GM23248 (cell line): ENCODE results near the gene CLDN15. TPM values are rescaled to one million over a fixed set of nuclear protein-coding genes. Genes with fewer than 3 reads are reported as not detected.

Experiments used
- DNase-seq: peaks from one replicate; pipeline ENCODE4 v3.0.0-alpha.2; 2015
- H2AFZ ChIP-seq: fragments of 200-600 bp; sonication (generic); 2 replicates; pipeline ENCODE4 v1.6.1; 2016; ENCODE audit warnings: antibody characterized with exemption
- H3F3A ChIP-seq: fragments of 200-600 bp; sonication (generic); 2 replicates; pipeline ENCODE4 v1.6.1; 2016; ENCODE audit warnings: mild to moderate bottlenecking, antibody characterized with exemption, mixed run types; ENCODE audit not compliant: insufficient read depth
- H3K27ac ChIP-seq: fragments of 200-600 bp; sonication (generic); 2 replicates; pipeline ENCODE4 v1.5.1; 2016; ENCODE audit warnings: mild to moderate bottlenecking
- H3K27me3 ChIP-seq: fragments of 200-600 bp; sonication (generic); replicated peaks from 2 replicates; pipeline ENCODE4 v1.6.1; 2016; ENCODE audit warnings: mild to moderate bottlenecking; ENCODE audit not compliant: insufficient read depth
- H3K36me3 ChIP-seq: fragments of 200-600 bp; sonication (generic); 2 replicates; pipeline ENCODE4 v1.6.1; 2016; ENCODE audit warnings: low read depth, mild to moderate bottlenecking
- H3K4me1 ChIP-seq: fragments of 200-600 bp; sonication (generic); 2 replicates; pipeline ENCODE4 v1.6.1; 2016; ENCODE audit warnings: mild to moderate bottlenecking; ENCODE audit not compliant: insufficient read depth
- H3K4me2 ChIP-seq: fragments of 200-600 bp; sonication (generic); one replicate; pipeline ENCODE4 v1.6.1; 2016; ENCODE audit warnings: mild to moderate bottlenecking; ENCODE audit not compliant: unreplicated experiment
- H3K4me3 ChIP-seq: fragments of 200-600 bp; sonication (generic); 2 replicates; pipeline ENCODE4 v1.5.1; 2016; ENCODE audit warnings: mild to moderate bottlenecking
- H3K79me2 ChIP-seq: fragments of 200-600 bp; sonication (generic); 2 replicates; pipeline ENCODE4 v1.6.1; 2016; ENCODE audit warnings: mild to moderate bottlenecking; ENCODE audit not compliant: insufficient read depth
- H3K9ac ChIP-seq: fragments of 200-600 bp; sonication (generic); 2 replicates; pipeline ENCODE4 v1.6.1; 2016; ENCODE audit warnings: mild to moderate bottlenecking
- H3K9me2 ChIP-seq: fragments of 200-600 bp; sonication (generic); 2 replicates; pipeline ENCODE4 v1.6.1; 2016; ENCODE audit warnings: mixed run types, mild to moderate bottlenecking, moderate library complexity; ENCODE audit not compliant: insufficient read depth
- H3K9me3 ChIP-seq: fragments of 200-600 bp; sonication (generic); one replicate; pipeline ENCODE4 v1.6.1; 2017; ENCODE audit warnings: low read depth
- H4K20me1 ChIP-seq: fragments of 200-600 bp; sonication (generic); 2 replicates; pipeline ENCODE4 v1.6.0; 2016; ENCODE audit not compliant: insufficient read depth
- EZH2 ChIP-seq: fragments of 200-600 bp; sonication (generic); IDR thresholded peaks from 2 replicates; pipeline ENCODE4 v1.6.1; 2018; ENCODE audit warnings: antibody characterized with exemption, mild to moderate bottlenecking; ENCODE audit not compliant: insufficient read depth, poor library complexity, severe bottlenecking
- EZH2phosphoT487 ChIP-seq: fragments of 200-600 bp; sonication (generic); IDR thresholded peaks from 2 replicates; pipeline ENCODE4 v1.6.1; 2018; ENCODE audit warnings: antibody characterized with exemption, moderate library complexity, mild to moderate bottlenecking, low read depth; ENCODE audit not compliant: insufficient read depth
- WGBS, 2 experiments: methylation state at CpG; one replicate each; pipeline ENCODE4 v1.1.6; 2015 to 2017; ENCODE audit warnings: low lambda C conversion rate in 2 of 2, low coverage in 1 of 2; ENCODE audit errors: missing lambda C conversion rate in 2 of 2; 5-methylcytosine and 5-hydroxymethylcytosine counted together
- in situ Hi-C: fragments of 300-500 bp; cut with MboI; formaldehyde crosslinking; loops from 2 replicates; pipeline ENCODE4 v1.15.0; 2020
- polyA plus RNA-seq: library from polyadenylated mRNA; unstranded; fragments of >200 nt; fragmentation: Nextera tagmentation; extraction: Ambion mirVana; gene quantifications from 2 replicates; pipeline ENCODE4 v1.2.1, GENCODE V29; 2016
- total RNA-seq: library from RNA; depleted of rRNA; stranded (reverse); fragments of >200 nt; shearing (Covaris generic); gene quantifications from 2 replicates; pipeline ENCODE4 v1.2.3, GENCODE V29; 2014

The CLDN15 gene
- total and polyA plus RNA-seq, 2 experiments from 2014 or later = 1.4 to 5.0 TPM

- Histone ChIP-seq H3K79me2 (no peaks in the 10 kb centered on the region), H3K36me3 (peaks cover 5% of the 10 kb centered on the region; the same call in 1 of the 2 replicates), H3K9me2 (no peaks in the 10 kb centered on the region), H3K4me2 (no peak overlapping the region), H3K27me3 (no peaks in the 10 kb centered on the region), H3K27ac (no peak overlapping the region), H2AFZ (no peak overlapping the region), H3K9me3 (no peaks in the 10 kb centered on the region), H3F3A (no peaks in the 10 kb centered on the region), H3K4me3 (no peak overlapping the region), H3K4me1 (no peaks in the 10 kb centered on the region), H3K9ac (no peak overlapping the region), H4K20me1 (no peaks in the 10 kb centered on the region)
- DNase-seq = no peak
- 71 to 78% methylated on average over 7 of the region's 7 CpGs for WGBS, 2 experiments
- in situ Hi-C loops = no loop called here
- TF ChIP-seq EZH2phosphoT487 = no peak
- no peak for TF ChIP-seq EZH2
Measured at GRCh38 chr7:101231644-101232043, 6.0 kb downstream of the CLDN15 start.

DNA sequence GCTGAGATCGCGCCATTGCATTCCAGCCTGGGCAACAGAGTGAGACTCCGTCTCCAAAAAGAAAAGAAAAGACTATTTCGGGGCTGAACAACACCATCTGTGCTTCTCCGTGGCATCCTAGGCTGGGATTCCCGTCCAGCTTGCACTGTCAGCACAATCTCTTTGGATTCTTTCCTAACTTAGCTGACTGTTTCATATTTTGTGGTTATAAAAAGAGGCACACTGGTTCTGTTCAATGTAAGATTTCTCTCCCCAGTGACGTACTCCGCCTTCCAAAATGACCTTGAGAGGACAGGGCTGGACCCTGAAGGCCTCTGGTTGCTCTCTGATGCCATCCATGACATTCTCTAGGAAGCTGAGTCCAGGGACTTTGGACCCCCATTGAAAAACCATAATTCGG lies 10.9 kb downstream of the CLDN15 start:
- Histone ChIP-seq H2AFZ (no peak overlapping the region), H3K4me1 (no peaks in the 10 kb centered on the region), H3K27ac (no peak overlapping the region), H3K27me3 (no peaks in the 10 kb centered on the region), H3K9me3 (no peaks in the 10 kb centered on the region), H3K4me2 (no peak overlapping the region), H3K9me2 (no peaks in the 10 kb centered on the region), H3K36me3 (peaks cover 14% of the 10 kb centered on the region; the same call in 1 of the 2 replicates), H3K9ac (no peak overlapping the region), H3F3A (no peaks in the 10 kb centered on the region), H3K4me3 (no peak overlapping the region), H4K20me1 (no peaks in the 10 kb centered on the region), H3K79me2 (peaks cover 10% of the 10 kb centered on the region)
- no peak for TF ChIP-seq EZH2
- no peak for TF ChIP-seq EZH2phosphoT487
- in situ Hi-C loops = no loop called here
- WGBS, 2 experiments = 42 to 45% methylated on average over 9 of the region's 9 CpGs
- DNase-seq = no peak

- in situ Hi-C loops = no loop called here
- no peak overlapping the region for H3K27ac ChIP-seq
- no peak overlapping the region for H3K4me2 ChIP-seq
- peaks cover 20% of the 10 kb centered on the region for H3K79me2 ChIP-seq
- no peaks in the 10 kb centered on the region for H3K9me2 ChIP-seq
- peaks cover 14% of the 10 kb centered on the region; the same call in 1 of the 2 replicates for H3K36me3 ChIP-seq
- H4K20me1 ChIP-seq = no peaks in the 10 kb centered on the region
- DNase-seq = no peak
- H3K4me1 ChIP-seq = no peaks in the 10 kb centered on the region
- no peak overlapping the region for H2AFZ ChIP-seq
- H3K4me3 ChIP-seq = no peak overlapping the region
- no peak overlapping the region for H3K9ac ChIP-seq
- H3K9me3 ChIP-seq = no peaks in the 10 kb centered on the region
- H3F3A ChIP-seq = no peaks in the 10 kb centered on the region
- no peak for TF ChIP-seq EZH2phosphoT487
- TF ChIP-seq EZH2 = no peak
- no peaks in the 10 kb centered on the region for H3K27me3 ChIP-seq
- 85 to 92% methylated on average over 6 of the region's 6 CpGs for WGBS, 2 experiments
Measured at GRCh38 chr7:101225650-101226049, 12.0 kb downstream of the CLDN15 start.

DNA sequence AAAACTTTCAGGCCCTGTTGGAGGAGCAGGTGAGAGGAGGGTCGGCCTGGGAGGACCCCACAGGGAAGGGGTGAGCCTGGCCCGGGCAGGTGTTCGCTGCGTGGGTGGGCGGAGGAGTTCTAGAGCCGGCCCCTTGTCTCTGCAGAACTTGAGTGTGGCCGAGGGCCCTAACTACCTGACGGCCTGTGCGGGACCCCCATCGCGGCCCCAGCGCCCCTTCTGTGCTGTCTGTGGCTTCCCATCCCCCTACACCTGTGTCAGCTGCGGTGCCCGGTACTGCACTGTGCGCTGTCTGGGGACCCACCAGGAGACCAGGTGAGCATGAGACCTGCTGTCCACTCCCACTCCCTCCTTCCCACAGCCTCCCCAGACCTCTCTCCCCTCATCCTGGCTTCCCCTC lies 14.1 kb downstream of the CLDN15 start:
- Histone ChIP-seq H3K27me3 (no peaks in the 10 kb centered on the region), H3K36me3 (peaks cover 14% of the 10 kb centered on the region; the same call in 1 of the 2 replicates), H3K27ac (no peak overlapping the region), H3K9me3 (no peaks in the 10 kb centered on the region), H4K20me1 (no peaks in the 10 kb centered on the region), H3K9ac (no peak overlapping the region), H3K4me2 (no peak overlapping the region), H2AFZ (no peak overlapping the region), H3K9me2 (no peaks in the 10 kb centered on the region), H3F3A (no peaks in the 10 kb centered on the region), H3K79me2 (peaks cover 41% of the 10 kb centered on the region), H3K4me1 (peaks cover 8% of the 10 kb centered on the region; the same call in 1 of the 2 replicates), H3K4me3 (no peak overlapping the region)
- WGBS, 2 experiments = 94 to 99% methylated on average over 7 to 15 of the region's 15 CpGs
- TF ChIP-seq EZH2phosphoT487 = no peak
- no peak for TF ChIP-seq EZH2
- no peak for DNase-seq
- in situ Hi-C loops = no loop called here

DNA sequence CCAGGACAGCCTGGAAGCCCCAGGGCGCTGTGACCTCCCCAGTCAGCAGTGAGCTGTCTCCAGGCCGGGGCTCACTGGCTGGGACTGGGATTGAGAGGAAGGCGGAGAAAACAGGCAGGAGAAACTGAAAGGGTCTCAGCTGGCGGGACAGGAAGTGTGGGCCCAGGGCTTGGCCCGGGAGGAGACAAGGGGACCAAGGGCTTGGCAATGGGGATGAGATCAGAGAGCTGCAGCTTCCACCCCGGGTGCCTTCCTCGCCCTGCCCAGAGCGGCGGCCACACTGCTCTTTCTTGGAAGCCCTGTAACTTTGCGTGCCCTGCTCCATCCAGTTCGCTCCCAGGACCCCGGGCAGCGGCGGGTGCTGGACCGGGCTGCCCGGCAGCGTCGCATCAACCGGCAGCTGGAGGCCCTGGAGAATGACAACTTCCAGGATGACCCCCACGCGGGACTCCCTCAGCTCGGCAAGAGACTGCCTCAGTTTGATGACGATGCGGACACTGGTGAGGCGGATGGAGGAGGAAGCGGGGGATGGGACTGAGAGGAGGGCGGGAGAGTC lies 15.2 kb downstream of the CLDN15 start:
- H3K4me1 ChIP-seq = peaks cover 8% of the 10 kb centered on the region; the same call in 1 of the 2 replicates
- no peak overlapping the region for H3K4me3 ChIP-seq
- no peak for TF ChIP-seq EZH2phosphoT487
- TF ChIP-seq EZH2 = no peak
- peaks cover 14% of the 10 kb centered on the region; the same call in 1 of the 2 replicates for H3K36me3 ChIP-seq
- no peaks in the 10 kb centered on the region for H3K9me3 ChIP-seq
- DNase-seq = no peak
- 96 to 97% methylated on average over 19 to 27 of the region's 27 CpGs for WGBS, 2 experiments
- no peak overlapping the region for H3K27ac ChIP-seq
- no peaks in the 10 kb centered on the region for H3K27me3 ChIP-seq
- H4K20me1 ChIP-seq = no peaks in the 10 kb centered on the region
- no peak overlapping the region for H3K9ac ChIP-seq
- no peaks in the 10 kb centered on the region for H3F3A ChIP-seq
- H3K79me2 ChIP-seq = peaks cover 46% of the 10 kb centered on the region
- in situ Hi-C loops = no loop called here
- no peak overlapping the region for H3K4me2 ChIP-seq
- H3K9me2 ChIP-seq = no peaks in the 10 kb centered on the region
- H2AFZ ChIP-seq = no peak overlapping the region
